ENCODE data around the gene TGIF1. TPM values are rescaled to one million over a fixed set of nuclear protein-coding genes. Genes with fewer than 3 reads are reported as not detected.

TGIF1 gene
- total and polyA plus RNA-seq, 2 of the 4 experiments (the other 2 are of a cell fraction), result 62.1 to 118 TPM

DNA sequence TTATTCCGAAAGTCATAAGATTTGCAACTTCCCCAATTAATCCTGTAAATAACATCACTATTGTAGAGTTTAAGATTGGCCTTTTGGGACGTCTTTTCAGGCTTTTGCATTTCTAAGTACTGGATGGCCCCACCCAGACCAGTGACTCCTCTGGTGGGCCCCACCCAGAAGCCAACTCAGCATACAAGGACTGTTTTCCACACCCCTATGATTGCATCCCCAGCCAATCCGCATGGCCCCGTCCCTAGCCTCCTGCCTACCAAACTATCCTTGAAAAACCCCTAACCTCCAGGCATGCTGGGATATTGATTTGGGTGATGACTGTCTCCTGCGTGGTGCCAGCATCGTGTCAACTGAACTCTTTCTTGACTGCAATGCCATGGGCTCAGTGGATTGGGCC lies 24.5 kb upstream of the TGIF1 start:
- no peaks in the 10 kb centered on the region for H3K27me3 ChIP-seq (ENCODE audit: control insufficient read depth, insufficient read depth, low read length)
- CTCF ChIA-PET, result no interaction called here
- no peak overlapping the region for H3K4ac ChIP-seq (ENCODE audit: low read depth, low read length)
- no peak overlapping the region for H3K56ac ChIP-seq (ENCODE audit: extremely low read depth, insufficient read depth, low read length)
- no peak overlapping the region for H4K91ac ChIP-seq (ENCODE audit: insufficient read depth, low read depth, low read length)
- H3K9me1 ChIP-seq (ENCODE audit: insufficient read depth, low read length), result no peaks in the 10 kb centered on the region
- in situ Hi-C loops (cut with MboI; ENCODE audit: low sequenced_read_pairs) (no loop called here), intact Hi-C loops (cut with micrococcal nuclease) (no loop called here), dilution Hi-C loops (cut with HindIII; ENCODE audit: low sequenced_read_pairs, unreplicated experiment) (no loop called here)
- H3K4me3 ChIP-seq (ENCODE audit: insufficient read depth, low read depth, low read length), result no peak overlapping the region
- H2BK120ac ChIP-seq (ENCODE audit: low read depth, low read length), result no peak overlapping the region
- no peak overlapping the region for H3K23ac ChIP-seq (ENCODE audit: low read depth, low read length)
- ATAC-seq (ENCODE audit: low read depth) (no peak), DNase-seq (no peak)
- no peak overlapping the region for H3K27ac ChIP-seq (ENCODE audit: insufficient read depth, low read length)
- no peak overlapping the region for H3K14ac ChIP-seq (replicated peaks; ENCODE audit: low read depth, low read length)
- H2AFZ ChIP-seq (replicated peaks; ENCODE audit: low read length, poor library complexity), result no peak overlapping the region
- no TSS peak for BruUV-seq (replicated peaks)
- H4K8ac ChIP-seq (ENCODE audit: low read depth in 2 of 2, low read length in 2 of 2), result no peak overlapping the region
- H3K79me1 ChIP-seq (ENCODE audit: low read depth in 1 of 2, low read length in 2 of 2), result no peaks in the 10 kb centered on the region
- no peak overlapping the region for H4K5ac ChIP-seq (ENCODE audit: low read depth, low read length)
- H2BK15ac ChIP-seq (ENCODE audit: low read depth, low read length), result no peak overlapping the region
- H2BK20ac ChIP-seq (ENCODE audit: low read depth, low read length), result no peak overlapping the region
- H3K4me2 ChIP-seq (ENCODE audit: low read depth, low read length), result no peak overlapping the region
- H4K20me1 ChIP-seq (ENCODE audit: insufficient read depth, low read length), result no peaks in the 10 kb centered on the region
- TF ChIP-seq NFE2L2 (IDR thresholded peaks at IDR 0.05; ENCODE audit: low read depth, low read length) (no peak), CEBPB (IDR thresholded peaks at IDR 0.05; ENCODE audit: low read depth, low read length) (no peak)
- H3K9ac ChIP-seq (ENCODE audit: low read depth, low read length), result no peak overlapping the region
- H3K18ac ChIP-seq (ENCODE audit: low read depth, low read length), result no peak overlapping the region
- no peak overlapping the region for H2AK5ac ChIP-seq (ENCODE audit: low read depth, low read length)
- H2BK5ac ChIP-seq (ENCODE audit: low read depth, low read length, poor library complexity, severe bottlenecking), result no peak overlapping the region
- WGBS, 2 experiments (ENCODE audit: extremely low coverage in 2 of 2, insufficient read length in 1 of 2), result no CpG with 5 or more reads among the region's 6 CpGs
- no peaks in the 10 kb centered on the region for H3K4me1 ChIP-seq (ENCODE audit: control insufficient read depth, insufficient read depth, low read length)
- H3K36me3 ChIP-seq (ENCODE audit: control insufficient read depth, insufficient read depth, low read length), result no peaks in the 10 kb centered on the region
- no peak overlapping the region for H2AK9ac ChIP-seq (replicated peaks; ENCODE audit: low read depth, low read length, poor library complexity)
- POLR2A ChIA-PET (ENCODE audit: unreplicated experiment), result no interaction called here
- no peaks in the 10 kb centered on the region for H3K9me3 ChIP-seq (ENCODE audit: control insufficient read depth, insufficient read depth, low read length)

All from IMR-90 (cell line).